HEK293 (cell line): ENCODE results near the gene GRHL3.
A peak's percentile ranks its signal among the peaks of the same experiment; 100 is the strongest.

Experiments used
- IKZF3 ChIP-seq: fragments of 450-650 bp; IDR thresholded peaks from 2 replicates; pipeline ENCODE4 v1.5.0; 2018; ENCODE audit warnings: missing biosample characterization, mild to moderate bottlenecking, missing genetic modification characterization, moderate library complexity
- KLF9 ChIP-seq: fragments of 450-650 bp; formaldehyde crosslinking; IDR thresholded peaks from 2 replicates; pipeline ENCODE4 v1.5.1; 2016; ENCODE audit warnings: missing biosample characterization, missing genetic modification characterization, low read depth
- TCF7L2 ChIP-seq: IDR thresholded peaks from 2 replicates; pipeline ENCODE4 v1.6.1; 2011; ENCODE audit warnings: low read depth, mild to moderate bottlenecking, inconsistent platforms, low read length, moderate library complexity, borderline replicate concordance
- ZNF133 ChIP-seq: fragments of 450-650 bp; formaldehyde crosslinking; IDR thresholded peaks from 2 replicates; pipeline ENCODE4 v1.5.1; 2016; ENCODE audit warnings: missing biosample characterization, missing genetic modification characterization
- ZNF24 ChIP-seq: fragments of 450-650 bp; formaldehyde crosslinking; IDR thresholded peaks from 2 replicates; pipeline ENCODE4 v1.5.1; 2016; ENCODE audit warnings: missing biosample characterization, missing genetic modification characterization
- ZNF274 ChIP-seq, 2 experiments: fragments of 200-500 bp in 1 of 2; fragments of 450-650 bp in 1 of 2; sonication (Bioruptor generic) in 1 of 2; formaldehyde crosslinking in 1 of 2; IDR thresholded peaks; 2 replicates each; pipeline versions ENCODE4 v1.5.1 to v1.6.1; 2014 to 2016; ENCODE audit warnings: borderline replicate concordance in 1 of 2, inconsistent platforms in 1 of 2, low read length in 1 of 2, missing biosample characterization in 1 of 2, missing genetic modification characterization in 1 of 2
- ZNF660 ChIP-seq: fragments of 450-650 bp; IDR thresholded peaks from 2 replicates; pipeline ENCODE4 v1.5.1; 2018; ENCODE audit warnings: missing biosample characterization, mild to moderate bottlenecking, missing genetic modification characterization
- ZNF677 ChIP-seq: fragments of 450-650 bp; IDR thresholded peaks from 2 replicates; pipeline ENCODE4 v1.5.0; 2018; ENCODE audit warnings: missing biosample characterization, mild to moderate bottlenecking, missing genetic modification characterization, moderate library complexity
- TF ChIP-seq, protein P1 (sequence below): fragments of 450-650 bp; formaldehyde crosslinking; IDR thresholded peaks from 2 replicates; pipeline ENCODE4 v1.5.1; 2016; ENCODE audit warnings: missing biosample characterization, missing genetic modification characterization
- TF ChIP-seq, protein P2 (sequence below): fragments of 450-650 bp; formaldehyde crosslinking; IDR thresholded peaks from 2 replicates; pipeline ENCODE4 v1.5.1; 2016; ENCODE audit warnings: missing biosample characterization, missing genetic modification characterization, low read depth
- TF ChIP-seq, protein P3 (sequence below): IDR thresholded peaks from 2 replicates; pipeline ENCODE4 v1.6.1; 2011; ENCODE audit warnings: mild to moderate bottlenecking, low read depth, low read length, borderline replicate concordance
- TF ChIP-seq, protein P4 (sequence below): fragments of 450-650 bp; formaldehyde crosslinking; IDR thresholded peaks from 2 replicates; pipeline ENCODE4 v1.5.1; 2016; ENCODE audit warnings: missing biosample characterization, missing genetic modification characterization

DNA sequence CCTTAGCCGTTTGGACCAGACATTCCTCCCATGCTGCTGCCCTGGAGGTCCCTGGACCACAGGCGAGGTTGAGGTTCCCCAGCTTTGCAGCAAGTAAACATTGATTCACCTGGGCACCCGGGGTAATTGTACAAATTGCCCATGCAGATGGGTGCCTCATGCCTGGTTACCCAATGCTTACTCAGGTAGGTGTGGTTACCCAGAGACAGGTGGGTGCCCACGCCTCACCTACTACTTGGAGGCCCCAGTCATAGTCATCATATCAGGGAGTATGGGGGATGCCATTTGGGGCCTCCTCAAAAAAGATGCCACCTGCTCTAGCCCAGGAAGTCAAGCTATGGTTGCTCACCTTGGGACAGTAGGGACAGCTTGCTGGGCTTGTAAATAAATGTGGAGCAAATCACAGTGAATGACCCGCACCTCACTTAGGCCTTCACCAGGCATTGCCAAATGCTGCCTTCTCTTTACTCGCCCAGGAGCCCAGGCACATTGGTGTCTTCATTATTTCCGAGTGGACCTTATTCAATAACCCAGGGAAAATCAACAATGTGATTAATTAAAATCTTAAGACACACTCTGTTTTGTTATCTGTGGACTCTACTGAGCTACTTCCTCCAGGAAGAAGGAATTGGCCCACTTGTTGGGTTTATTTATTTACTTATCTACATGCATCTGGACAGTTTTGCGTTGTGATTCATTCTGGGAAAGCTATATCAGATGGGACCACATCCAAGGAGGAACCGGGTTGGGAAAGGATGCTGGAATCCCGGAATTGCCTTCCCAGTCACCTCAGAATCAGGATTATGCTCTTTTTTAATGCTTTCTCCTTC, 35.6 kb upstream of the GRHL3 start:
- TF ChIP-seq, protein P1, sequence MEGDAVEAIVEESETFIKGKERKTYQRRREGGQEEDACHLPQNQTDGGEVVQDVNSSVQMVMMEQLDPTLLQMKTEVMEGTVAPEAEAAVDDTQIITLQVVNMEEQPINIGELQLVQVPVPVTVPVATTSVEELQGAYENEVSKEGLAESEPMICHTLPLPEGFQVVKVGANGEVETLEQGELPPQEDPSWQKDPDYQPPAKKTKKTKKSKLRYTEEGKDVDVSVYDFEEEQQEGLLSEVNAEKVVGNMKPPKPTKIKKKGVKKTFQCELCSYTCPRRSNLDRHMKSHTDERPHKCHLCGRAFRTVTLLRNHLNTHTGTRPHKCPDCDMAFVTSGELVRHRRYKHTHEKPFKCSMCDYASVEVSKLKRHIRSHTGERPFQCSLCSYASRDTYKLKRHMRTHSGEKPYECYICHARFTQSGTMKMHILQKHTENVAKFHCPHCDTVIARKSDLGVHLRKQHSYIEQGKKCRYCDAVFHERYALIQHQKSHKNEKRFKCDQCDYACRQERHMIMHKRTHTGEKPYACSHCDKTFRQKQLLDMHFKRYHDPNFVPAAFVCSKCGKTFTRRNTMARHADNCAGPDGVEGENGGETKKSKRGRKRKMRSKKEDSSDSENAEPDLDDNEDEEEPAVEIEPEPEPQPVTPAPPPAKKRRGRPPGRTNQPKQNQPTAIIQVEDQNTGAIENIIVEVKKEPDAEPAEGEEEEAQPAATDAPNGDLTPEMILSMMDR (tag by site-specific recombination): no peak
- TF ChIP-seq, protein P2, sequence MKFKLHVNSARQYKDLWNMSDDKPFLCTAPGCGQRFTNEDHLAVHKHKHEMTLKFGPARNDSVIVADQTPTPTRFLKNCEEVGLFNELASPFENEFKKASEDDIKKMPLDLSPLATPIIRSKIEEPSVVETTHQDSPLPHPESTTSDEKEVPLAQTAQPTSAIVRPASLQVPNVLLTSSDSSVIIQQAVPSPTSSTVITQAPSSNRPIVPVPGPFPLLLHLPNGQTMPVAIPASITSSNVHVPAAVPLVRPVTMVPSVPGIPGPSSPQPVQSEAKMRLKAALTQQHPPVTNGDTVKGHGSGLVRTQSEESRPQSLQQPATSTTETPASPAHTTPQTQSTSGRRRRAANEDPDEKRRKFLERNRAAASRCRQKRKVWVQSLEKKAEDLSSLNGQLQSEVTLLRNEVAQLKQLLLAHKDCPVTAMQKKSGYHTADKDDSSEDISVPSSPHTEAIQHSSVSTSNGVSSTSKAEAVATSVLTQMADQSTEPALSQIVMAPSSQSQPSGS (tag by site-specific recombination): no peak
- TF ChIP-seq ZNF24 (tag by site-specific recombination): peak; percentile 51; the same call in 1 of the 2 replicates
- TF ChIP-seq ZNF274 (IDR thresholded peaks at IDR 0.05; ENCODE audit: low read length): no peak
- TF ChIP-seq ZNF274 (tag by site-specific recombination; IDR thresholded peaks at IDR 0.05; ENCODE audit: borderline replicate concordance): no peak
- TF ChIP-seq, protein P3, sequence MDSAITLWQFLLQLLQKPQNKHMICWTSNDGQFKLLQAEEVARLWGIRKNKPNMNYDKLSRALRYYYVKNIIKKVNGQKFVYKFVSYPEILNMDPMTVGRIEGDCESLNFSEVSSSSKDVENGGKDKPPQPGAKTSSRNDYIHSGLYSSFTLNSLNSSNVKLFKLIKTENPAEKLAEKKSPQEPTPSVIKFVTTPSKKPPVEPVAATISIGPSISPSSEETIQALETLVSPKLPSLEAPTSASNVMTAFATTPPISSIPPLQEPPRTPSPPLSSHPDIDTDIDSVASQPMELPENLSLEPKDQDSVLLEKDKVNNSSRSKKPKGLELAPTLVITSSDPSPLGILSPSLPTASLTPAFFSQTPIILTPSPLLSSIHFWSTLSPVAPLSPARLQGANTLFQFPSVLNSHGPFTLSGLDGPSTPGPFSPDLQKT: no peak
- TF ChIP-seq TCF7L2: no peak
- TF ChIP-seq, protein P4, sequence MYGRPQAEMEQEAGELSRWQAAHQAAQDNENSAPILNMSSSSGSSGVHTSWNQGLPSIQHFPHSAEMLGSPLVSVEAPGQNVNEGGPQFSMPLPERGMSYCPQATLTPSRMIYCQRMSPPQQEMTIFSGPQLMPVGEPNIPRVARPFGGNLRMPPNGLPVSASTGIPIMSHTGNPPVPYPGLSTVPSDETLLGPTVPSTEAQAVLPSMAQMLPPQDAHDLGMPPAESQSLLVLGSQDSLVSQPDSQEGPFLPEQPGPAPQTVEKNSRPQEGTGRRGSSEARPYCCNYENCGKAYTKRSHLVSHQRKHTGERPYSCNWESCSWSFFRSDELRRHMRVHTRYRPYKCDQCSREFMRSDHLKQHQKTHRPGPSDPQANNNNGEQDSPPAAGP (tag by site-specific recombination): no peak
- TF ChIP-seq ZNF133 (tag by site-specific recombination): no peak
- no peak for TF ChIP-seq IKZF3
- no peak for TF ChIP-seq KLF9 (tag by site-specific recombination)
- TF ChIP-seq ZNF677 (tag by site-specific recombination): no peak
- TF ChIP-seq ZNF660 (tag by site-specific recombination): no peak
